ENCODE data around the gene ST8SIA4.

Gene ST8SIA4

GRCh38 chr5:100794218-100794617 is 108.9 kb downstream of the ST8SIA4 start:
- TF ChIP-seq CTCF (IDR thresholded peaks at IDR 0.05; ENCODE audit: extremely low read depth, missing control alignments): no peak
- DNase-seq (ENCODE audit: low spot score): no peak

DNA sequence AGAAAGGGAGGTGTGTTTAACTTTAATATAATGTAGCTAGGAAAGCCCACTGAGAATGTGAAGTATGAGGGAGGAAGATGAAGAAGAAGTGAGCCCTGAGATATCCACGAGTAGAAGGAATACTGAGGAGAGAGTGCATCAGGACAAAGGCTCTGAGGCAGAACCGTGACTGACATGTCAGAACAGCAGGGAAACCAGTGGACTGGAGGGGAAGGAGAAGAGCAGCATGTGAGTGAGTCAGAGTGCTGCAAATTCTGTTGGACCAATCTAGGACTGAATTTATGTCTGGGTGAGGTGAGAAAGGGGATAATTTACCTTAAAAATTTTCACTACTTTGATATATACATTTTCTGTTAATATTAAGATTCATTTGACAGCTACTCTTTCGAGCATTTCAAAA is 110.3 kb downstream of the ST8SIA4 start:
- TF ChIP-seq CTCF (IDR thresholded peaks at IDR 0.05; ENCODE audit: extremely low read depth, missing control alignments): no peak
- no peak for DNase-seq (ENCODE audit: low spot score)

GRCh38 chr5:100791391-100791790 is 111.7 kb downstream of the ST8SIA4 start:
- TF ChIP-seq CTCF (IDR thresholded peaks at IDR 0.05; ENCODE audit: extremely low read depth, missing control alignments): no peak
- DNase-seq (ENCODE audit: low spot score): no peak

DNA sequence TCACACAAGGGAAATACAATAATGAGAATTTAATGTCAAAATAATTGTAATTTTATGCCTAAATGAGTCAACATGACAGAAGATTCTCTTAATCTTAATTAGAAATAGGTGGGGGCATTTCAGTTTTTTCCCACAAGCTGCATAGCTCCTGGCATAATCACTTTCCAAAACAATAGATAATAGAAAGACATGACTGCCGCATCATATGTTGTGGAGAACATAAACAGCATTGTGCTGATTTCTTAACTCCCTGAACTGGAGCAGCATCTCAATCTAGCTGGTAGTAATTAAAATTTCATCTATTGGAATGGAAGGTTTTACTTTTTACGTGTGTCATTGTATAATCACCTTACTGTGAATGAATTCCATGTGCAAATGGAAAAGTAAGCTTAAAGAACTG is 112.1 kb downstream of the ST8SIA4 start:
- no peak for DNase-seq (ENCODE audit: low spot score)
- no peak for TF ChIP-seq CTCF (IDR thresholded peaks at IDR 0.05; ENCODE audit: extremely low read depth, missing control alignments)

DNA sequence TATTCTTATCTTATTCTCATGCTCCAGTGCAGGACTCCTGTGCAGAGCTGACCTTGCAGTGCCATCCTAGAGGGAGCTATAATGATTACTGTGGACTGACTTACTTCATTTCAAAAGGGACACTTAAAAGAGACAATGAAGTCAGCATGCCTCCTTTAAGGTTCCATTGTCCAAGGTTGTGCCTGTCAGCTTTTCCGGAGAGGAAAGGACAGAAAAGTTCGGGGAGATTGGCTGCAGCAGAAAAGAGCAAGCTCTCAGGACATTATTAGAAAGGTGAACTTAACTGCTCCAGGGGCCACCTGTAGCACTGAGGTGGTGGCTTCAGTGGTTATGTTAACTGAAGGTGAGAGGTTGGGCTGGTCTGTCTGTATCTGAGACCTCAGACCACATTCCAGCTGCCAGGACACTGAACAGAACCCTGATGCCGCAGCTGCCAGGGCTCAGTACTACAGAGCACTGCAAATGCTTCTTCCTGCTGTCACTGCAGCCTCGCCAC is 112.9 kb downstream of the ST8SIA4 start:
- DNase-seq (ENCODE audit: low spot score): no peak
- peak; percentile 19 for TF ChIP-seq CTCF (IDR thresholded peaks at IDR 0.05; ENCODE audit: extremely low read depth, missing control alignments)

- no peak for TF ChIP-seq CTCF (IDR thresholded peaks at IDR 0.05; ENCODE audit: extremely low read depth, missing control alignments)
- DNase-seq (ENCODE audit: low spot score): no peak
Measured at GRCh38 chr5:100789694-100790093, 113.4 kb downstream of the ST8SIA4 start.

- DNase-seq (ENCODE audit: low spot score): no peak
Measured at GRCh38 chr5:100788417-100788816, 114.7 kb downstream of the ST8SIA4 start.

More at GRCh38 chr5:100788417-100788816, 114.7 kb downstream of the ST8SIA4 start:
- no peak for TF ChIP-seq CTCF (IDR thresholded peaks at IDR 0.05; ENCODE audit: extremely low read depth, missing control alignments)
